OCI-LY7 (cell line): ENCODE data around the gene NME7. TPM values are rescaled to one million over a fixed set of nuclear protein-coding genes. Genes with fewer than 3 reads are reported as not detected.
A peak's percentile ranks its signal among the peaks of the same experiment; 100 is the strongest.
"Not testable (repeated sequence)": the region's sequence is repeated elsewhere in the genome, so short reads cannot be mapped to it uniquely, and the experiment has no call there.

ENCODE experiments used
- BruUV-seq: library from RNA; stranded (reverse); fragments of 400-500 nt; replicated peaks from 2 replicates; lab custom pipeline; 2021; lab: Mats Ljungman, UMichigan
- CTCF ChIA-PET: fragments of 300-600 bp; sonication (Branson Sonifier 250); formaldehyde crosslinking; loops from one replicate; lab custom pipeline; 2022; ENCODE audit warnings: antibody characterized with exemption; ENCODE audit not compliant: unreplicated experiment; lab: Charles Lee
- POLR2A ChIA-PET: fragments of 300-600 bp; sonication (Branson Sonifier 250); formaldehyde crosslinking; loops from one replicate; lab custom pipeline; 2022; ENCODE audit warnings: antibody characterized with exemption; lab: Charles Lee
- DNase-seq: peaks from one replicate; pipeline ENCODE4 v3.0.0-alpha.2; 2015; ENCODE audit warnings: low spot score
- H2AFZ ChIP-seq: fragments of 200-600 bp; sonication (generic), shearing (Covaris generic); 2 replicates; pipeline ENCODE4 v1.6.1; 2014; ENCODE audit warnings: mild to moderate bottlenecking, antibody characterized with exemption, low read length, moderate library complexity
- H3K27ac ChIP-seq: fragments of 200-600 bp; sonication (generic); 2 replicates; pipeline ENCODE4 v1.5.1; 2014; ENCODE audit warnings: mixed run types, low read depth, mild to moderate bottlenecking, moderate library complexity, low read length, inconsistent platforms; ENCODE audit not compliant: poor library complexity, severe bottlenecking
- H3K36me3 ChIP-seq: fragments of 200-600 bp; sonication (generic); 2 replicates; pipeline ENCODE4 v1.6.1; 2014; ENCODE audit warnings: mild to moderate bottlenecking, antibody characterized with exemption, low read length, moderate library complexity, mixed read lengths; ENCODE audit not compliant: insufficient read depth
- H3K4me1 ChIP-seq: fragments of 200-600 bp; sonication (generic); 2 replicates; pipeline ENCODE4 v1.5.1; 2014; ENCODE audit warnings: mild to moderate bottlenecking, low read length; ENCODE audit not compliant: insufficient read depth, poor library complexity, severe bottlenecking
- H3K4me2 ChIP-seq: fragments of 200-600 bp; sonication (generic); 2 replicates; pipeline ENCODE4 v1.6.1; 2014; ENCODE audit warnings: mild to moderate bottlenecking, low read length
- H3K4me3 ChIP-seq: fragments of 200-600 bp; sonication (generic); 2 replicates; pipeline ENCODE4 v1.5.1; 2014; ENCODE audit warnings: mild to moderate bottlenecking, low read depth, low read length; ENCODE audit not compliant: poor library complexity, severe bottlenecking
- H3K79me2 ChIP-seq: fragments of 200-600 bp; sonication (generic); 2 replicates; pipeline ENCODE4 v1.6.1; 2016; ENCODE audit warnings: low read depth, mild to moderate bottlenecking, low read length, moderate library complexity, mixed read lengths; ENCODE audit not compliant: insufficient read depth
- H3K9me2 ChIP-seq: fragments of 200-600 bp; sonication (generic); 2 replicates; pipeline ENCODE4 v1.6.1; 2016; ENCODE audit warnings: mild to moderate bottlenecking, low read length, mixed read lengths; ENCODE audit not compliant: insufficient read depth
- H3K9me3 ChIP-seq: fragments of 200-600 bp; sonication (generic); 2 replicates; pipeline ENCODE4 v1.6.1; 2014; ENCODE audit warnings: mild to moderate bottlenecking, mixed run types, low read length, mixed read lengths
- H4K20me1 ChIP-seq: fragments of 200-600 bp; sonication (generic); 2 replicates; pipeline ENCODE4 v1.6.1; 2014; ENCODE audit warnings: mild to moderate bottlenecking, antibody characterized with exemption, low read length, moderate library complexity, mixed read lengths; ENCODE audit not compliant: insufficient read depth
- CTCF ChIP-seq: fragments of 200-600 bp; sonication (generic); conservative IDR thresholded peaks from 2 replicates; pipeline ENCODE4 v1.5.1; 2014; ENCODE audit warnings: mild to moderate bottlenecking, antibody characterized with exemption, low read length, moderate library complexity, mixed read lengths
- EZH2phosphoT487 ChIP-seq: fragments of 200-600 bp; sonication (generic); IDR thresholded peaks from 2 replicates; pipeline ENCODE4 v1.6.1; 2018; ENCODE audit warnings: low read depth, borderline replicate concordance, mild to moderate bottlenecking, mixed run types, antibody characterized with exemption, low read length, moderate library complexity, mixed read lengths
- intact Hi-C: fragments of 100-400 bp; cut with micrococcal nuclease; formaldehyde crosslinking; loops from one replicate; pipeline ENCODE4 v1.10.0; 2022; ENCODE audit not compliant: unreplicated experiment
- total RNA-seq, 2 experiments: library from RNA; depleted of rRNA in 1 of 2; stranded (reverse); fragments of >200 nt in 1 of 2; shearing (Covaris generic) in 1 of 2; gene quantifications; 2 replicates each; pipeline ENCODE4 v1.2.3, GENCODE V29; 2014 to 2022

NME7 gene
- total RNA-seq, 2 experiments from 2014 or later = 9.3 to 17.0 TPM

- TF ChIP-seq EZH2phosphoT487 = no peak
- TF ChIP-seq CTCF = no peak
- no peak overlapping the region for H3K27ac ChIP-seq
- ChIA-PET POLR2A (no interaction called here), CTCF (interaction anchor here (0.5 kb wide), 1 partner anchor 711 kb away, joined by 3 read pairs; no protein-coding TSS in a partner anchor)
- no peaks in the 10 kb centered on the region for H3K36me3 ChIP-seq
- no peaks in the 10 kb centered on the region for H3K4me1 ChIP-seq
- intact Hi-C loops = no loop called here
- H3K79me2 ChIP-seq = no peaks in the 10 kb centered on the region
- no peak overlapping the region for H3K4me3 ChIP-seq
- no TSS peak for BruUV-seq
- no peaks in the 10 kb centered on the region for H3K9me3 ChIP-seq
- no peaks in the 10 kb centered on the region for H4K20me1 ChIP-seq
- no peaks in the 10 kb centered on the region for H3K9me2 ChIP-seq
- DNase-seq = no peak
- H3K4me2 ChIP-seq = no peak overlapping the region
- no peak overlapping the region for H2AFZ ChIP-seq
These were observed 80.3 kb downstream of the NME7 start for GRCh38 chr1:169287280-169287679.

DNA sequence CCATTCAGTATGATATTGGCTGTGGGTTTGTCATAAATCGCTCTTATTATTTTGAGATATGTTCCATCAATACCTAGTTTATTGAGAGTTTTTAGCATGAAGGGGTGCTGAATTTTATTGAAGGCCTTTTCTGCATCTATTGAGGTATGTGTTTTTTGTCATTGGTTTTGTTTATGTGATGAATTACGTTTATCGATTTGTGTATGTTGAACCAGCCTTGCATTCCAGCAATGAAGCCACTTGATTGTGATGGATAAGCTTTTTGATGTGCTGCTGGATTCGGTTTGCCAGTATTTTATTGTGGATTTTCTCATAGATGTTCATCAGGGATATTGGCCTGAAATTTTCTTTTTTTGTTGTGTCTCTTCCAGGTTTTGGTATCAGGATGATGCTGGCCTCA lies 86.0 kb downstream of the NME7 start:
- CTCF ChIA-PET = not testable (repeated sequence)

GRCh38 chr1:169271098-169271497 lies 96.5 kb downstream of the NME7 start:
- ChIA-PET CTCF (no interaction called here), POLR2A (interaction anchor here (0.7 kb wide), 1 partner anchor 459 kb away, joined by 3 read pairs; no protein-coding TSS in a partner anchor)
- H3K4me1 ChIP-seq = no peaks in the 10 kb centered on the region
- no peaks in the 10 kb centered on the region for H3K36me3 ChIP-seq
- no peaks in the 10 kb centered on the region for H3K9me2 ChIP-seq
- no peaks in the 10 kb centered on the region for H4K20me1 ChIP-seq
- DNase-seq = peak; percentile 6
- BruUV-seq = no TSS peak
- H3K4me3 ChIP-seq = no peak overlapping the region
- no peaks in the 10 kb centered on the region for H3K79me2 ChIP-seq
- H3K27ac ChIP-seq = no peak overlapping the region
- H3K9me3 ChIP-seq = no peaks in the 10 kb centered on the region
- no peak overlapping the region for H2AFZ ChIP-seq
- TF ChIP-seq CTCF (no peak), EZH2phosphoT487 (no peak)
- intact Hi-C loops = no loop called here
- H3K4me2 ChIP-seq = no peak overlapping the region

More for the DNA sequence above, 86.0 kb downstream of the NME7 start:
- BruUV-seq, H4K20me1 ChIP-seq, H3K4me1 ChIP-seq, H3K4me2 ChIP-seq, H2AFZ ChIP-seq, DNase-seq, intact Hi-C loops, H3K9me2 ChIP-seq, POLR2A ChIA-PET, H3K27ac ChIP-seq, H3K79me2 ChIP-seq, H3K36me3 ChIP-seq, H3K4me3 ChIP-seq, H3K9me3 ChIP-seq: not testable (repeated sequence)
